SK-N-MC (cell line): ENCODE data around the gene PICK1.
A peak's percentile ranks its signal among the peaks of the same experiment; 100 is the strongest.
"Not testable (repeated sequence)": the region's sequence is repeated elsewhere in the genome, so short reads cannot be mapped to it uniquely, and the experiment has no call there.

Experiments used
- DNase-seq: peaks from one replicate; pipeline ENCODE4 v3.0.0-alpha.2; 2011; ENCODE audit warnings: low read depth, low spot score
- H3K27ac ChIP-seq: fragments of 200-600 bp; sonication (generic); 2 replicates; pipeline ENCODE4 v1.5.1; 2016; ENCODE audit warnings: mixed run types
- H3K36me3 ChIP-seq: fragments of 200-600 bp; sonication (generic); 2 replicates; pipeline ENCODE4 v1.6.1; 2017; ENCODE audit warnings: antibody characterized with exemption, low read length, mixed read lengths; ENCODE audit not compliant: insufficient read depth
- H3K4me3 ChIP-seq: fragments of 200-600 bp; sonication (generic); 2 replicates; pipeline ENCODE4 v1.5.1; 2016
- H3K9ac ChIP-seq: fragments of 200-600 bp; sonication (generic); 2 replicates; pipeline ENCODE4 v1.8.0; 2017; ENCODE audit warnings: mixed run types, mixed read lengths; ENCODE audit not compliant: insufficient read length
- H3K9me3 ChIP-seq: fragments of 200-600 bp; sonication (generic); 2 replicates; pipeline ENCODE4 v1.6.1; 2017; ENCODE audit warnings: low read depth, mild to moderate bottlenecking, antibody characterized with exemption, low read length, moderate library complexity, mixed read lengths
- EZH2 ChIP-seq: fragments of 200-600 bp; sonication (generic); IDR thresholded peaks from one replicate; pipeline ENCODE4 v1.6.1; 2017; ENCODE audit warnings: antibody characterized with exemption
- FOXP2 ChIP-seq: optimal IDR thresholded peaks from 2 replicates; pipeline ENCODE3; 2011; ENCODE audit warnings: mild to moderate bottlenecking, moderate library complexity; ENCODE audit not compliant: insufficient read depth; ENCODE audit errors: extremely low read length, control extremely low read depth
- POLR2AphosphoS5 ChIP-seq: IDR thresholded peaks from 2 replicates; pipeline ENCODE4 v1.6.1; 2012; ENCODE audit warnings: mild to moderate bottlenecking, low read depth, low read length, borderline replicate concordance

PICK1 gene

GRCh38 chr22:38110008-38110862 lies 53.0 kb downstream of the PICK1 start, which contains the start of gene BAIAP2L2:
BAIAP2L2 (minus strand) TSS chr22:38110684; CDS start chr22:38110525, 159 bp downstream.
- TF ChIP-seq POLR2AphosphoS5 (no peak), EZH2 (no peak), FOXP2 (no peak)
- DNase-seq = no peak
- Histone ChIP-seq H3K4me3 (no peak within 1 kb of the TSS), H3K36me3 (no peaks in the 10 kb centered on the region), H3K27ac (no peak within 1 kb of the TSS), H3K9me3 (no peaks in the 10 kb centered on the region), H3K9ac (no peak within 1 kb of the TSS)

- DNase-seq = no peak
Measured at GRCh38 chr22:38110863-38111852, 54.0 kb downstream of the PICK1 start.

GRCh38 chr22:38111925-38112355 lies 54.7 kb downstream of the PICK1 start:
- H3K9me3 ChIP-seq = no peaks in the 10 kb centered on the region
- no peak overlapping the region for H3K27ac ChIP-seq
- no peaks in the 10 kb centered on the region for H3K36me3 ChIP-seq
- H3K9ac ChIP-seq = no peak overlapping the region
- no peak overlapping the region for H3K4me3 ChIP-seq
- no peak for DNase-seq
- no peak for TF ChIP-seq FOXP2
- TF ChIP-seq EZH2 = no peak
- TF ChIP-seq POLR2AphosphoS5 = no peak

More at GRCh38 chr22:38110863-38111852, 54.0 kb downstream of the PICK1 start:
- no peak overlapping the region for H3K4me3 ChIP-seq
- H3K27ac ChIP-seq = no peak overlapping the region
- H3K36me3 ChIP-seq = no peaks in the 10 kb centered on the region
- no peak overlapping the region for H3K9ac ChIP-seq
- no peaks in the 10 kb centered on the region for H3K9me3 ChIP-seq
- no peak for TF ChIP-seq EZH2
- no peak for TF ChIP-seq POLR2AphosphoS5
- TF ChIP-seq FOXP2 = no peak

GRCh38 chr22:38112381-38112780 lies 55.2 kb downstream of the PICK1 start:
- H3K27ac ChIP-seq = no peak overlapping the region
- no peaks in the 10 kb centered on the region for H3K9me3 ChIP-seq
- H3K9ac ChIP-seq = no peak overlapping the region
- no peak overlapping the region for H3K4me3 ChIP-seq
- TF ChIP-seq EZH2 = no peak
- TF ChIP-seq POLR2AphosphoS5 = no peak
- no peak for TF ChIP-seq FOXP2
- no peak for DNase-seq
- H3K36me3 ChIP-seq = no peaks in the 10 kb centered on the region

GRCh38 chr22:38114484-38115398 lies 57.5 kb downstream of the PICK1 start:
- Histone ChIP-seq H3K4me3 (no peak overlapping the region), H3K27ac (no peak overlapping the region), H3K36me3 (no peaks in the 10 kb centered on the region), H3K9me3 (no peaks in the 10 kb centered on the region), H3K9ac (no peak overlapping the region)
- TF ChIP-seq FOXP2 (no peak), EZH2 (no peak), POLR2AphosphoS5 (no peak)
- DNase-seq = peak; percentile 18

GRCh38 chr22:38115423-38116205 lies 58.4 kb downstream of the PICK1 start:
- Histone ChIP-seq H3K9me3 (no peaks in the 10 kb centered on the region), H3K36me3 (no peaks in the 10 kb centered on the region), H3K4me3 (no peak overlapping the region), H3K9ac (no peak overlapping the region), H3K27ac (no peak overlapping the region)
- TF ChIP-seq POLR2AphosphoS5 (no peak), FOXP2 (no peak), EZH2 (no peak)
- no peak for DNase-seq

GRCh38 chr22:38117556-38117955 lies 60.4 kb downstream of the PICK1 start:
- H3K36me3 ChIP-seq, H3K4me3 ChIP-seq, DNase-seq, H3K9me3 ChIP-seq, H3K9ac ChIP-seq, H3K27ac ChIP-seq: not testable (repeated sequence)
